Measurements from ENCODE around the gene LIPI. TPM values are rescaled to one million over a fixed set of nuclear protein-coding genes. Genes with fewer than 3 reads are reported as not detected.
"Not testable (repeated sequence)": the region's sequence is repeated elsewhere in the genome, so short reads cannot be mapped to it uniquely, and the experiment has no call there.

LIPI gene
- total and polyA plus RNA-seq, 2 donors: not detected

DNA sequence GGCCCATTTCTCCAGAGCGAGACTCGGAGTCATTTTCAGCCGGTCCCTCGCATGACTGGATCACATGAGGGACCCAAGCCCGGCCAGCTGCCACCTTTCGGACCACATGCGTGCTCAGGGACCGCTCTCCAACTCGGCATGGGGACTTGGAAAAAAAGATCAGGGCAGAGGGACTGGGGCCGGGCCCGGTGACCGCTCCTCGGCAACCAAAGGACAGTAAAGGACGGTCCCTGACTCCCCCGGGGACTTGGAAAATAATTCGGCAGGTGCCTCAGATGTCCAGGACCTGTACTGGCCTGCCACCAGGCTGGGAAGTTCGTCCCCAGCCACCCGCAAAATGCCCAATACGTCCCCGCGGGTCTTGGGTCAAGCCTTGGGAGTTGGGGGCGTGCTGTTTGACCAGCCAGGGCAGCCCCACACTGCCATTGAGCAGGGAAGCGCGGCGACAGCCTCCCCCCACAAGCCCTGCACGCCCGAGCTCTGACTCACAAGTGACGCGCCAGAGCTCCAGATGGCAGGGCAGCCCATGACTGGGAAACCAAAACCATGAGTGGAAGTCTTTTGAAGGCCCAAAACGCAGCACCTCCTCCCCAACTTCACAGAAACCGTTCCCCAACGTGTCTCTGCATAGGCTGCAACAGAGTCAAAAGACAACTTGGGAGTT is 134.5 kb downstream of the LIPI start:
- Histone ChIP-seq H3K27ac (ENCODE audit: low read depth) (no peak overlapping the region), H3K4me1 (ENCODE audit: insufficient read depth) (no peaks in the 10 kb centered on the region), H3K36me3 (ENCODE audit: insufficient read depth) (no peaks in the 10 kb centered on the region), H3K4me3 (ENCODE audit: low read depth, low read length) (no peak overlapping the region)
- DNase-seq (ENCODE audit: extremely low spot score): no peak
- 95% methylated on average over 32 of the region's 32 CpGs for WGBS

DNA sequence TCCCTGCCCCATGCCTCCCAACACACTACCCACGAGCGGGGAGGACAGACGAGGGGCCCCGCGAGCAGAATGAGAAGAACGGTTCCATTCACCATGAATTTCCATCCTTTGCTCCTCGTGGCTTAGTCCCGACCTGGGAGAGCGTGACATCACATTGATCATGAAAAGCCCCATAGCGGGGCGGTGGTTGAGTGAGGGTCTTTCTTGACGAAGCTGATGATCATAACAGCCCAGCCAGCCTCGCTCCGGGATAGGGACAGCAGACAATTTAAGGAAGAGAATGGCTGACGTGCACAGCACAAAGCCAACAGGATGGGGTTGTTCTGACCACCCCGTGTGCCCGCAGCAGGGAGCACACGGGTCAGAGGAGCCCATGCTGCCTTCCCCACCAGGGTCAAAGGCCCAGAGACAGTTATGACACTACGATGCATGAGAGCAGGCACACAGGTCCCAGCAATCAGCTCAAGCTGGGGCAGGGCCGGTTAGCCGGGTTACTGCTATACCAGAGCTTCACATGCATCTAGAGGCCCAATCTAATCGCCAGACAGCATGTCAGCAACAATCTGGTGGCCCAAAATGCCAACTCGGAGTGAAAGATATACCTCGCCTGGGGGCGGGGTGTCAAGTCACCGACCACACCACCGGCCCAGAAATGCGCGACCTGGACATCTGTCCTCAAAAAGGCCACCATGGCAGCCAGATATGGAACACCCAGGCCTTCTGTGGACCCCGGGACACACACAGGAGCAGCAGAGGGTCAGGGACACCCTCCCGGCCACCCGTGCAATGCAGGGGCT is 135.2 kb downstream of the LIPI start:
- Histone ChIP-seq H3K4me1 (ENCODE audit: insufficient read depth) (no peaks in the 10 kb centered on the region), H3K4me3 (ENCODE audit: low read depth, low read length) (no peak overlapping the region), H3K27ac (ENCODE audit: low read depth) (no peak overlapping the region), H3K36me3 (ENCODE audit: insufficient read depth) (no peaks in the 10 kb centered on the region)
- 98% methylated on average over 32 of the region's 32 CpGs for WGBS
- DNase-seq (ENCODE audit: extremely low spot score): no peak

DNA sequence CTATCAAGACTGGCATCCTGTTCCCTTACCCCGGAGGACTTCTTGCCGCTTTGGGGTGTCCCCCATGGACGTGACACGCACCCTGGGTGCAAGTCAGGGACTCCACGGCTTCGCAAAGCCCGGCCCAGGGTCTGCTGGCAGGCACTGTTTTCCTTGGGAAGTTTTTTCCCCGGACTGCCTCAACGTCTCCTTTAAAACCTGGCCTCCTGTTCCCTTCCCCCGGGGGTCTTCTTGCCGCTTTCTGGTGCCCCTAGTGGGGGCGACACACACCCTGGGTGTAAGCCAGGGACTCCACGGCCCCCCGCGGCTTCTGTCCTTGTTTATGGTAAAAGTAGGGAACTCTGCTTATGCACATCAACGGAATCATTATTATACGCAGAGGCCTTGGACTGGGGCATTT is 136.6 kb downstream of the LIPI start:
- Histone ChIP-seq H3K36me3 (ENCODE audit: insufficient read depth) (no peaks in the 10 kb centered on the region), H3K4me3 (ENCODE audit: low read depth, low read length) (no peak overlapping the region), H3K27ac (ENCODE audit: low read depth) (no peak overlapping the region), H3K4me1 (ENCODE audit: insufficient read depth) (no peaks in the 10 kb centered on the region)
- 96% methylated on average over 17 of the region's 17 CpGs for WGBS
- no peak for DNase-seq (ENCODE audit: extremely low spot score)

DNA sequence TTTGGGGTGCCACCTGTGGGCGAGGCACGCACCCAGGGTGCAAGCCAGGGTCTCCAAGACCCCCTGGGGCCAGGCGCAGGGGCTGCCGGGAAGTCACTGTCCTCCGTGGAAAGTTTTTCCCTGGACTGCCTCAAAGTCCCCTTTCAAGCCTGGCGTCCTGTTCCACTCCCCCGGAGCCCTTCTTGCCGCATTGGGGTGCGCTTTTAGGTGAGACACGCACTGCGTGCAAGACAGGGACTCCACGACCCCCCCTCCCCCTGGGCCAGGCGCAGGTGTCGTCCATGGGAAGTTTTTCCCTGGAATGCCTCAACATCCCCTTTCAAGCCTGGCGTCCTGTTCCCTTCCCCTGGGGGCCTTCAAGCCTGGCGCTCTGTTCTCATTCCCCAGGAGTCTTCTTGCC is 137.1 kb downstream of the LIPI start:
- no peak overlapping the region for H3K4me3 ChIP-seq (ENCODE audit: low read depth, low read length)
- DNase-seq (ENCODE audit: extremely low spot score): no peak
- no peak overlapping the region for H3K27ac ChIP-seq (ENCODE audit: low read depth)
- H3K36me3 ChIP-seq (ENCODE audit: insufficient read depth): no peaks in the 10 kb centered on the region
- WGBS: 97% methylated on average over 16 of the region's 16 CpGs
- no peaks in the 10 kb centered on the region for H3K4me1 ChIP-seq (ENCODE audit: insufficient read depth)

DNA sequence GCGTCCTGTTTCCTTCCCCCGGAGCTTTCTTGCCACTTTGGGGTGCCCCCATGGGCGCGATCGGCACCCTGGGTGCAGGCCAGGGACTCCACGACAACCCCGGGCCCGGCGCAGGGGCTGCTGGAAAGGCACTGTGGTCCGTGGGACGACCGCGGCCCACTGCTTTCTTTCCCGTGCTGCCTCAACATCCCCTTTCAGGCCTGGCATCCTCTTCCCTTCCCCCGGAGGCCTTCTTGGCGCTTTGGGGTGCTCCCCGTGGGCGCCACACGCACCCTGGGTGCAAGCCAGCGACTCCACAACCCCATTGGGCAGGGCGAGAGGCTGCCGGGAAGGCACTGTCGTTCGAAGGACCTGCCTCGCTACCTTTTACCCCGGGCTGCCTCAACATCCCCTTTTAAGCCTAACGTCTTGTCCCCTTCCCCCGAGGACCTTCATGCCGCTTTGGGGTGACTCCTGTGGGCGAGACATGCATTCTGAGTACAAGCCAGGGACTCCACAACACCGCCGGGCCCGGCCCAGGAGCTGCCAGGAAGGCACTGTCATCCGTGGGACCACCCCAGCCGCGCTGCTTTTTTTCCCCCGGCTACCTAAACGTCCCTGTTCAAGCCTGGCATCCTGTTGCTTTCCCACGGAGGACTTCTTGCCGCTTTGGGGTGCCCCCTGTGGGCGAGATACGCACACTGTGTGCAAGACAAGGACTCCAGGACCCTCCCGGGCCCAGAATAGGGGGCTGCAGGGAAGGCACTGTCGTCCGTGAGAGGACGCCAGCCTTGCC is 137.8 kb downstream of the LIPI start:
- no peaks in the 10 kb centered on the region for H3K4me1 ChIP-seq (ENCODE audit: insufficient read depth)
- WGBS: 97% methylated on average over 46 of the region's 46 CpGs
- no peak overlapping the region for H3K27ac ChIP-seq (ENCODE audit: low read depth)
- no peak overlapping the region for H3K4me3 ChIP-seq (ENCODE audit: low read depth, low read length)
- DNase-seq (ENCODE audit: extremely low spot score): no peak
- no peaks in the 10 kb centered on the region for H3K36me3 ChIP-seq (ENCODE audit: insufficient read depth)

DNA sequence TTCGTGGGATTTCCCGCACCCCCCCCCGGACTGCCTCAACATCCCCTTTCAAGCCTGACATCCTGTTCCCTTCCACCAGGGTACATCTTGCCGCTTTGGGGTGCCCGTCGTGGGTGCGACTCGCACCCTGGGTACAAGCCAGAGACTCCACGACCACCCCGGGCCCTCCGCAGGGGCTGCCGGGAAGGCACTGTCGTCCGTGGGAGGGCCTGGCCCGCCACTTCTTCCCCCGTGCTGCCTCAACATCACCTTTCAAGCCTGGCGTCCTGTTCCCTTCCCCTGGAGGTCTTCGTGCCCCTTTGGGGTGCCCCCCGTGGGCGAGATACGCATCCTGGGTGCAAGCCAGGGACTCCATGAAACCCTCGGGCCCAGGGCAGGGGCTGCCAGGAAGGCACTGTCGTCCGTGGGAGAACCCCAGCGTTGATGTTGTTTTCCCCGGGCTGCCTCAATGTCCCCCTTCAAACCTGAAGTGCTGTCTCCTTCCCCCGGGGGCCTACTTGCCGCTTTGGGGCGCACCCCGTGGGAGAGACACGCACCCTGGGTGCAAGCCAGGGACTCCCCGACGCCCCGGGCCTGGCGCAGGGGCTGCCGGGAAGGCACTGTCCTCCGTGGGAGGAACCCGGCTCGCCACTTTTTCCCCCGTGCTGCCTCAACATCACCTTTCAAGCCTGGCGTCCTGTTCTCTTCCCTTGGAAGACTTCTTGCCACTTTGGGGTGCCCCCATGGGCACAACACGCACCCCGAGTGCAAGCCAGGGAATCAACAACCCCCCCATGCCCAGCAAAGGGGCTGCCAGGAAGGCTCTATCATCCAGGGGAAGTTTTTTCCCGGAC is 138.6 kb downstream of the LIPI start:
- no peak overlapping the region for H3K4me3 ChIP-seq (ENCODE audit: low read depth, low read length)
- 98% methylated on average over 44 of the region's 44 CpGs for WGBS
- DNase-seq (ENCODE audit: extremely low spot score): no peak
- H3K4me1 ChIP-seq (ENCODE audit: insufficient read depth): no peaks in the 10 kb centered on the region
- H3K27ac ChIP-seq (ENCODE audit: low read depth): no peak overlapping the region
- no peaks in the 10 kb centered on the region for H3K36me3 ChIP-seq (ENCODE audit: insufficient read depth)

DNA sequence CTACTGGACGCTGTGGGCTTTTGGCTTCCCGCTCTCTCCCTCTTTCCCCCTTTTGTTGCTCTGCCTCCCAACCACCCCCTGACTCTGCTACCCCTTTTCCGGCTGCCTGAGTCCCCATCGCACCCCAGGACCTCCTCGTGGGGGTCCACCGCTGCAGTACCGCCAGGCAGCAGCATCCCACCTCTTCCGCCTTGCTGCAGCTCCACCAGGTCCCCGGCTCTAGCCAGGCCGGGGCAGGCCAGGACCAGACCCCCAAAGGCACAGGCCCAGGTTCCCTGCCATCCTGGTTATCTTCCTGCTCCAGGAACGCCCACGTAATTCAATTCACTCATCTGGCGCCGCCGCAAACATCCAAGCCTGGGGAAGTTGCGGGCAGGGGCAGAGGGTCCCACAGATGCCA is 139.8 kb downstream of the LIPI start:
- DNase-seq (ENCODE audit: extremely low spot score): no peak
- Histone ChIP-seq H3K4me1 (ENCODE audit: insufficient read depth) (no peaks in the 10 kb centered on the region), H3K36me3 (ENCODE audit: insufficient read depth) (no peaks in the 10 kb centered on the region), H3K27ac (ENCODE audit: low read depth) (no peak overlapping the region), H3K4me3 (ENCODE audit: low read depth, low read length) (no peak overlapping the region)
- WGBS: 99% methylated on average over 16 of the region's 16 CpGs

DNA sequence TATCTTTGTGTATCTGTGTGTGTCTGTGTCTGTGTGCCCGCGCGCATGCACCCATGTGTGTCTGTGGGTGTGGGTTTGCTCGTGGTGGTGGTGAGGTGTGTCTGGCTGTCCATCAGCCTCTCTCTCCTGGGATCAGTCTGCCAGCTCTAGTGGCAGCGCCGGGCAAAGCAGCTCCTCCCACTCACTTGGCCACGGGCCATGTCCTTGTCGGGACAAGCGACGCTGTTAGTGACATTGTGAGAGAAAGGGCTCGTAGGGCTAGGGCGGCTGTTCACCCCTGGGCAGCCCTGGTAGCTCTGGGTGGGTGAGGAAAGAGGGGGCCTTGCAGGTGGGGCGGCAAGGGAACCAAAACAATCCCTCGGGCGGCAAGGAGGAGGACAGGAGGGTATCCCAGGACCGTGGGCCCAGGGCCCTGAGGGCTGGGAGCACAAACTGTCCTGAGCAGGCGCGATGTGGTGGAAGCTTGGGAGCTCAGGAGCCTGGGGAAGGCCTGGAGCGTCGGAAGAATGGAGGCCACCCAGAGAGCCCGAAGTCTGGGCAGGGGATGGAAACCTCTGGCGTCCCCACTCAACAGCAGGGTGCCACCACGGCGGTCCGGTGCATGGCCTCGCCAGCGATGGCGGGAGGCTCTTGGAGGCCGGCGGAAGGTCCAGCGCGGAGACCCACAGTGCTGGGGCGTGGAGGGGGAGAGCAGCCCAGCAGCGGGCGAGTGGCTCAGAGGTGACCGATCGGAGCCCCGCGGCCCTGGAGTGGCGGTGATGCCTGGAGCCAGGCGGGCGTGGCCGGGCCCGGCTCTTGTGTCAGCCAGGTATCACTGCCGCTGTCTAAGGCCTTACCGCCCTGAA is 140.5 kb downstream of the LIPI start:
- 97% methylated on average over 46 of the region's 46 CpGs for WGBS
- Histone ChIP-seq H3K27ac (ENCODE audit: low read depth) (no peak overlapping the region), H3K36me3 (ENCODE audit: insufficient read depth) (no peaks in the 10 kb centered on the region), H3K4me1 (ENCODE audit: insufficient read depth) (no peaks in the 10 kb centered on the region), H3K4me3 (ENCODE audit: low read depth, low read length) (no peak overlapping the region)
- no peak for DNase-seq (ENCODE audit: extremely low spot score)

DNA sequence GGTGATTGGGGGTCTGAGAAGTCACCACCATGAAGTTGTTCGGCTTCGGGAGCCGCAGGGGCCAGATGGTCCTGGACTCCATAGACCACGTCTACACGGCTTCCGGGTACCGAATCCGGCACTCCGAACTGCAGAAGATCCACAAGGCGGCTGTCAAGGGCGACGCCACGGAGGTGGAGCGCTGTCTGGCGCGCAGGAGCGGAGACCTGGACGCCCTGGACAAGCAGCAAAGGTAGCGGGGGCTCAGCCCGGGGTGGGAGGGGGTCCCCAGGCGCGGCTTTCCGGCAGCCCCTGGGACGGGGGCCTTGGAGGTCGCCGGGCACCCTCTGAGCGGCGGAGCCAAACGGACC is 146.5 kb downstream of the LIPI start:
- no peaks in the 10 kb centered on the region for H3K36me3 ChIP-seq (ENCODE audit: insufficient read depth)
- H3K4me1 ChIP-seq (ENCODE audit: insufficient read depth): no peaks in the 10 kb centered on the region
- H3K4me3 ChIP-seq (ENCODE audit: low read depth, low read length): peak overlapping the region; percentile 43
- H3K27ac ChIP-seq (ENCODE audit: low read depth): no peak overlapping the region
- WGBS: 86% methylated on average over 29 of the region's 29 CpGs
- DNase-seq (ENCODE audit: extremely low spot score): no peak

DNA sequence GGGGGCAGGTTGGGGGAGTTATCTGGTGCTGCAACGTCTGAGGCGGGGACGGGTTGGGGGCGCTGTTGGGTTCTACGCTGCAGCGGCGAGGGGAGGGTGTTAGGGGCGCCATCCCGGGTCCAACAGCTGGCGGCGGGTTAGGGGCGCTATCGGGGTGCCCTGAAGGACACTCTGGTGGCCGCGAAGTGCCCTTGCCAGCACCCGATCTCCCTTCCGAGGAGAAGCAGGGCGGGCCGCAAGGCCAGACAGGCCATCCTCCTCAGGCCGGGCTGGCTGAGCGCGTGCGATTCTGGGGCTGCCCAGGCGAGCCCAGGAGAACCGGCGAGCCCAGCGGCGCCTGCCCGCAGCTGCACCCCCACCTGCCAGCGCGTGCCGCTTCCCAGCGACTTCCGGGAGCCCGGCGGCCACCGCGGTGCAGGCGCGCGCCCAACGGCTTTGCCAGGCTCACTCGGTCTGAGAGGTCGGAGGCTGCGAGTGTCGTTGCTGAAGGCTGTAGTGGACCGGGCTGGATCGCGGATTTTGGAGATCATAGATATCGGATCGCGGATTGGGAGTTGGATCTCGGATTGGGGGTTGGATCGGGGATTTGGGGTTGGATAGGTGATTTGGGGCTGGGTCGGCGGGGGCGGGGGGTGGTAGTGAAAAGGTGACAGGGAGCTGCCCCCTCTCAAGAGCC is 147.0 kb downstream of the LIPI start:
- H3K4me1 ChIP-seq (ENCODE audit: insufficient read depth); H3K27ac ChIP-seq (ENCODE audit: low read depth); DNase-seq (ENCODE audit: extremely low spot score); H3K36me3 ChIP-seq (ENCODE audit: insufficient read depth): not testable (repeated sequence)
- H3K4me3 ChIP-seq (ENCODE audit: low read depth, low read length): peak overlapping the region; percentile 43
- 94% methylated on average over 57 of the region's 57 CpGs for WGBS

DNA sequence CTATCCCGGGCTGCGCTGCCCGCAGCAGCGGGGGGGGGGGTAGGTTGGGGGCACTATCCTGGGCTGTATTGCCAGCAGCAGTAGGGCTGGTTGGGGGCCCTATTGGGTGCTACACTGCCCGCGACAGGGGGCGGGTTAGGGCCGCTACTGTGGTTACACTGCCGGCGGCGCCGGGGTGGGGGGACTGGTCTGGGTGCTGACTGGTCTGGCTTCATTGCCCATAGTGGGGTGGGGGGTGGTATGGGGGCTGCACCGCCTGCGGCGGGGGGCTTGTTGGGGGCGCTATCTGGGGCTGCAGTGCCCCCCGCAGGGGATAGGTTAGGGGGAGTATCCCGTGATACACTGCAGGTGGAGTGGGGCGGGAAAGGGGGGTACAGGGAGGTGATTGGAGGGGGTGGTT is 148.1 kb downstream of the LIPI start:
- DNase-seq (ENCODE audit: extremely low spot score); H3K4me1 ChIP-seq (ENCODE audit: insufficient read depth); H3K36me3 ChIP-seq (ENCODE audit: insufficient read depth); H3K27ac ChIP-seq (ENCODE audit: low read depth); H3K4me3 ChIP-seq (ENCODE audit: low read depth, low read length): not testable (repeated sequence)
- WGBS: 98% methylated on average over 19 of the region's 19 CpGs

DNA sequence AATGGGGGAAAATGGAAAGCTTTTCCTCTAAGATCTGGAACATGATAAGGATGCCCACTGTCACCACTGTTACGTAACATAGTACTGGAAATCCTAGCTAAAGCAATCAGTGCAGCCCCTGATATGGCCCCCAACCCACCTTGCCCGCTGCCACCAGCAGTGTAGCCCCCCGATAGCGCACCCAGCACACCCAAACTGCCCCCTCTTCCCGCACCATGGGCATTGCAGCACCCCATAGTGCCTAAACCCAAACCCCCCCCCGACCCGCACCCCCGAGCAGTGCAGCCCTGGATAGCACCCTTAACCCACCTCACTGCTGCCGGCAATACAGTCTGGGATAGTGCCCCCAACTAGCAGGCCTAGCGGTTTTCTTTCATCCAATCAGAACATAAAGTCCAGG is 148.9 kb downstream of the LIPI start:
- WGBS: 98% methylated on average over 10 of the region's 10 CpGs
- DNase-seq (ENCODE audit: extremely low spot score): not testable (repeated sequence)

More for the DNA sequence above, 148.9 kb downstream of the LIPI start:
- H3K4me1 ChIP-seq (ENCODE audit: insufficient read depth); H3K27ac ChIP-seq (ENCODE audit: low read depth); H3K4me3 ChIP-seq (ENCODE audit: low read depth, low read length); H3K36me3 ChIP-seq (ENCODE audit: insufficient read depth): not testable (repeated sequence)

All from urinary bladder (tissue), 4 donors.